Psoas muscle (tissue), 8 donors: Measurements from ENCODE around the gene EHMT1. TPM values are rescaled to one million over a fixed set of nuclear protein-coding genes. Genes with fewer than 3 reads are reported as not detected.

Experiments
- ATAC-seq, 4 donors: fragments of 200-7000 bp; cut with Tn5 transposase; one replicate each; pipeline ENCODE4 v1.9.1; 2020; ENCODE audit warnings: moderate library complexity in 3 of 4, mild to moderate bottlenecking in 2 of 4
- DNase-seq, 2 donors: peaks; one replicate each; pipeline ENCODE4 v3.0.0-alpha.2; 2020
- H3K27ac ChIP-seq: fragments of 200-600 bp; one replicate; pipeline ENCODE4 v1.8.0; 2022
- H3K27me3 ChIP-seq, 3 donors: fragments of 200-600 bp in 1 of 3; one replicate each; pipeline versions ENCODE4 v1.6.1 to v1.8.0; 2013 to 2022; ENCODE audit warnings: low read length in 2 of 3, mild to moderate bottlenecking in 2 of 3, moderate library complexity in 1 of 3; ENCODE audit not compliant: insufficient read depth in 3 of 3
- H3K36me3 ChIP-seq, 2 donors: fragments of 200-600 bp in 1 of 2; one replicate each; pipeline versions ENCODE4 v1.6.1 to v1.8.0; 2013 to 2022; ENCODE audit warnings: low read depth in 1 of 2, mild to moderate bottlenecking in 1 of 2, moderate library complexity in 1 of 2; ENCODE audit not compliant: insufficient read depth in 1 of 2
- H3K4me1 ChIP-seq: fragments of 200-600 bp; one replicate; pipeline ENCODE4 v1.8.0; 2022
- H3K4me3 ChIP-seq: fragments of 200-600 bp; one replicate; pipeline ENCODE4 v1.8.0; 2022; ENCODE audit warnings: mild to moderate bottlenecking
- H3K9me3 ChIP-seq: fragments of 200-600 bp; one replicate; pipeline ENCODE4 v1.8.0; 2022
- WGBS, 3 donors: extraction: QIAGEN DNeasy Blood & Tissue Kit; methylation state at CpG; one replicate each; pipeline versions ENCODE4 v1.1.6 to v1.1.7; 2013; 5-methylcytosine and 5-hydroxymethylcytosine counted together
- intact Hi-C, 2 donors: fragments of 100-400 bp; cut with DNase I; formaldehyde crosslinking; loops; one replicate each; pipeline versions ENCODE4 v1.11.0 to v1.14.2; 2022
- polyA plus RNA-seq, 3 donors: library from polyadenylated mRNA; stranded (reverse); fragments of 200-250 nt; gene quantifications; one replicate each; pipeline ENCODE4 v1.2.3, GENCODE V29; 2013
- total RNA-seq, 4 donors: library from RNA; stranded (reverse); fragmentation: NEBNext Ultra II Directional in 2 of 4; extraction: Animal tissue kit (Norgen Biotek cat#: 25700) in 2 of 4; gene quantifications; one replicate each; pipeline versions ENCODE4 v1.2.1 to v1.2.4, GENCODE V29; 2021 to 2023
- TF ChIP-seq, protein P1 (sequence below): fragments of 200-600 bp; IDR thresholded peaks from one replicate; pipeline ENCODE4 v1.8.0; 2022; ENCODE audit warnings: antibody characterized with exemption
- donor health status: healthy with polysubstance abuse.
- donor health status: DM: no; HTN: no; CAD: no; lungs with moderate emphysema.
- donor health status: Bipolar disorder and iron deficiency.
- donor health status: healthy.
- donor health status: DM: yes; HTN: yes; CAD: no.
- donor health status: DM: no; HTN: no; CAD: no.
- donor health status: DM: no; HTN: no; CAD: no.
- donor health status: DM: yes; HTN: yes; CAD: no.

The EHMT1 gene
- total and polyA plus RNA-seq, 7 donors: 29.0 to 49.6 (median 31.2) TPM

DNA sequence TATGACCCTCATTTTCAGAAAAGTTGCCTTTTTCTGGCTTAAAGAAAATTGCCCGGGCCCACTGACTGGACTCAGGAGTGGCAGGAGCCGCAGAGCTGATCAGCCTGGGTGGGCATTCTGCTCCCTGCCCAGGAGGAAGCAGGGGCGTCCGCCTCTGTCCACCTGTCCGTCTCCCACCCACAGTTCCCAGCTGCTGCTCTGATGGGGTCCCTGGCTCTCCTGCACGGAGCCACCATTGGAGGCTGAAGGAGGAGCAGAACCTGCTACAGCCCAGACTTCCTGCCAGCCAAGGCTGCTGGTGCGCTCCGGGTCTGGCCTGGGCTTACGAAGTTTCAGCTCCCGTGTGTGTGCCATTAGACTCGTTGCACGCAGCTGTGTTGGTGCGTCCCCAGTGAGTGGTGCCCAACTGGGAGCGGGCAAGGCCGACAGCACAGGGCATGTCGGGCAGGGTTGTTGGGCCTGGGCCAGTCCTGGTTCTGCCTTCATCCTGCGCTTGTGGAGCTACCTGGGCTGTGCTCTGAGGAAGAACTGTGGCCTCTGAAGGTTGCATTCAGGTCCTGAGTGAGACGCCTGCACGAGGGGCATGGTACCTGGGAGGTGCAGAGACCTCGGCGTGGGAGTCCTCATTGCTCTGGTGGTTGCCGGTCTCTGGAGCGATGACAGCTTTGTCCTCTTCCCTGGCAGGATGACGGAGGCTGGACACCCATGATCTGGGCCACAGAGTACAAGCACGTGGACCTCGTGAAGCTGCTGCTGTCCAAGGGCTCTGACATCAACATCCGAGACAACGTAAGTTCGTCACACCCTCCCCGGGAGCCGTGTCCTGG lies 181.6 kb downstream of the EHMT1 start:
- no peaks in the 10 kb centered on the region for H3K9me3 ChIP-seq
- DNase-seq: no peak
- no peak overlapping the region for H3K27ac ChIP-seq
- WGBS, 3 donors: 85 to 89% (median 88%) methylated on average over 31 of the region's 31 CpGs
- ATAC-seq: peak in 2 of 4 donors; percentile 4 to 6
- intact Hi-C loops: no loop called here
- no peak overlapping the region for H3K4me3 ChIP-seq
- H3K4me1 ChIP-seq: no peaks in the 10 kb centered on the region
- TF ChIP-seq, protein P1, sequence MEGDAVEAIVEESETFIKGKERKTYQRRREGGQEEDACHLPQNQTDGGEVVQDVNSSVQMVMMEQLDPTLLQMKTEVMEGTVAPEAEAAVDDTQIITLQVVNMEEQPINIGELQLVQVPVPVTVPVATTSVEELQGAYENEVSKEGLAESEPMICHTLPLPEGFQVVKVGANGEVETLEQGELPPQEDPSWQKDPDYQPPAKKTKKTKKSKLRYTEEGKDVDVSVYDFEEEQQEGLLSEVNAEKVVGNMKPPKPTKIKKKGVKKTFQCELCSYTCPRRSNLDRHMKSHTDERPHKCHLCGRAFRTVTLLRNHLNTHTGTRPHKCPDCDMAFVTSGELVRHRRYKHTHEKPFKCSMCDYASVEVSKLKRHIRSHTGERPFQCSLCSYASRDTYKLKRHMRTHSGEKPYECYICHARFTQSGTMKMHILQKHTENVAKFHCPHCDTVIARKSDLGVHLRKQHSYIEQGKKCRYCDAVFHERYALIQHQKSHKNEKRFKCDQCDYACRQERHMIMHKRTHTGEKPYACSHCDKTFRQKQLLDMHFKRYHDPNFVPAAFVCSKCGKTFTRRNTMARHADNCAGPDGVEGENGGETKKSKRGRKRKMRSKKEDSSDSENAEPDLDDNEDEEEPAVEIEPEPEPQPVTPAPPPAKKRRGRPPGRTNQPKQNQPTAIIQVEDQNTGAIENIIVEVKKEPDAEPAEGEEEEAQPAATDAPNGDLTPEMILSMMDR: no peak
- peaks cover 0 to 86% of the 10 kb centered on the region in 2 donors for H3K36me3 ChIP-seq
- no peaks in the 10 kb centered on the region for H3K27me3 ChIP-seq

DNA sequence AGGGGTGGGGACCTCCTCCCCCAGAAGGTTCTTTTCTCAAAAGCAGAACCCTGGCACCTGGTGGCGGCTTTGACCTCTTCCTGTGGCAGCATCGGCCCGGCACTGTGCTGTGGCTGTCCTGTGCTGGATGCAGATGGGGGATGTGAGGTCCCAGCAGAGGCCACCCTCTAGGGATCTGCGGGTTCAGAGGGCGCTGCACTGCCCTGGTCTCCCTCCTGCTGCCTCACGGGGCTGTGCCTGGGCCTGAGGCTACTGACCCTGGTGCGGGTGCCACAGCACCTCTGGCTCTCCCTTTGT lies 182.2 kb downstream of the EHMT1 start:
- DNase-seq (no peak), ATAC-seq (peak in 2 of 4 donors; percentile 4 to 11)
- H3K9me3 ChIP-seq: no peaks in the 10 kb centered on the region
- 93 to 97% (median 96%) methylated on average over 5 to 7 of the region's 7 CpGs for WGBS, 3 donors
- no peak overlapping the region for H3K4me3 ChIP-seq
- TF ChIP-seq, protein P1: no peak
- H3K27me3 ChIP-seq: no peaks in the 10 kb centered on the region
- H3K36me3 ChIP-seq: peaks cover 0 to 83% of the 10 kb centered on the region in 2 donors
- no peaks in the 10 kb centered on the region for H3K4me1 ChIP-seq
- H3K27ac ChIP-seq: no peak overlapping the region
- intact Hi-C loops: no loop called here

DNA sequence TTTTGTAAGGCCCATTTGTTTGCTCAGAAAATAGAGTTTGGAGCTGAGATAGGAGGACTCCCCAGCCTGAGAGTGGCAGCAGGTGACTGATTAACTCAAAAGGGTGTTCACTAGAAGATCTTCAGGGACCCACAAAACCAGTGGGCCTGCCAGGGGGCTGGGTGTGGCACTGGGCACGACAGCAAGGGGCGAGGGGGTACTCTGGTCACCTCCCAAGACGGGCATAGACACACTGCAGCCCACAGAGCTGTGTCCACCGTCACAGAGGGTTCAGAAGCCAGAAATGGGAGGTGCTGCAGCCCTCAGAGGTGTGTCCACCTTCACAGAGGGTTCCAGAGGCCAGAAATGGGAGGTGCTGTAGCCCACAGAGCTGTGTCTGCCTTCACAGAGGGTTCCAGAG lies 183.2 kb downstream of the EHMT1 start:
- H3K36me3 ChIP-seq: peaks cover 0 to 72% of the 10 kb centered on the region in 2 donors

DNA sequence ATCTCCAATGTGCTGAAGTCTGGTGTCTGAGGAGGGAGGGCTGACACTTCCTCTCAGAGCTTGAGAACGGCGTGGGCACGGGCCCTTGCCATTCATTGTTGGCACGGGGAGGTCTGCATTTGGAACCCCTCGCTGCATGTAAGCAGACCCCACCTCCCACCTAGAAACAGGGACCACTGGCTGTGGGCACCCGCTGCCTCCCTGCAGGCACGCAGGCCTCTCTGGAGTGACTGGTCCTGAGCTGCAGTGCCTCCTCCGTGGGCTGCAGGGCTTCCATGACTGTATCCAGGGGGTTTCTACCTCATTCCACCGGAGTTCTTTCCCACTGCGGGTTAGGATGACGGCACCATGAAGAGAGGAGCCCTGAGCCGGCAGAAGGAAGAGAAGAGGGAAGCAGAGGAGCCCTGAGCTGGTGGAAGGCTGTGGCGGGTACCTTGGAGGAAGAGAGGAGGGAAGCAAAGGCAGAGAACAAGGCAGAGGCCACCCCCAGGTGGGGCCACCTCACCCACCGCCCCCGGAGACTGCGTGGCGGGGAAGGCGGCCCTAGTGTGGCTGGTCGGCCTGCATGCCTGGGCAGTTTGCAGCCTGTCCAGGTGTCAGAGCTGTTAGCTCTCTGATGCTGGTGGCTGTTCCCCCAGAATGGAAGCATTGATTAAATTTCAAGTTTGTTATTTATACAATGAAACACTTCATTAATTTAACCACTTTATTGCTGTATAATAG lies 183.9 kb downstream of the EHMT1 start:
- no peaks in the 10 kb centered on the region for H3K9me3 ChIP-seq
- intact Hi-C loops: no loop called here
- ATAC-seq (no peak), DNase-seq (no peak)
- H3K36me3 ChIP-seq: peaks cover 0 to 66% of the 10 kb centered on the region in 2 donors
- H3K27me3 ChIP-seq: no peaks in the 10 kb centered on the region
- 93 to 95% (median 93%) methylated on average over 14 to 19 of the region's 19 CpGs for WGBS, 3 donors
- H3K27ac ChIP-seq: no peak overlapping the region
- H3K4me1 ChIP-seq: no peaks in the 10 kb centered on the region
- no peak overlapping the region for H3K4me3 ChIP-seq
- TF ChIP-seq, protein P1: no peak

More for the DNA sequence above, 183.2 kb downstream of the EHMT1 start:
- H3K4me3 ChIP-seq: no peak overlapping the region
- no peak overlapping the region for H3K27ac ChIP-seq
- TF ChIP-seq, protein P1: no peak
- H3K4me1 ChIP-seq: no peaks in the 10 kb centered on the region
- no peaks in the 10 kb centered on the region for H3K27me3 ChIP-seq
- no peaks in the 10 kb centered on the region for H3K9me3 ChIP-seq
- WGBS, 3 donors: 92 to 94% (median 92%) methylated on average over 4 of the region's 4 CpGs
- DNase-seq (no peak), ATAC-seq (no peak)
- intact Hi-C loops: no loop called here
